Peyer's patch (tissue), 4 donors: Measurements from ENCODE around the gene RAP2A.

Experiments
- POLR2A ChIP-seq, 2 donors: fragments of 450-650 bp; IDR thresholded peaks; one replicate each; pipeline ENCODE4 v1.5.1; 2017; ENCODE audit warnings: antibody characterized with exemption in 2 of 2, mild to moderate bottlenecking in 2 of 2, moderate library complexity in 2 of 2
- TF ChIP-seq, protein P1 (sequence below), 6 experiments: fragments of 450-650 bp in 4 of 6; fragments of 200-600 bp in 2 of 6; sonication (generic) in 1 of 6; IDR thresholded peaks; one replicate each; pipeline ENCODE4 v1.5.1; 2017 to 2019; ENCODE audit warnings: antibody characterized with exemption in 6 of 6, mild to moderate bottlenecking in 3 of 6, moderate library complexity in 1 of 6

DNA sequence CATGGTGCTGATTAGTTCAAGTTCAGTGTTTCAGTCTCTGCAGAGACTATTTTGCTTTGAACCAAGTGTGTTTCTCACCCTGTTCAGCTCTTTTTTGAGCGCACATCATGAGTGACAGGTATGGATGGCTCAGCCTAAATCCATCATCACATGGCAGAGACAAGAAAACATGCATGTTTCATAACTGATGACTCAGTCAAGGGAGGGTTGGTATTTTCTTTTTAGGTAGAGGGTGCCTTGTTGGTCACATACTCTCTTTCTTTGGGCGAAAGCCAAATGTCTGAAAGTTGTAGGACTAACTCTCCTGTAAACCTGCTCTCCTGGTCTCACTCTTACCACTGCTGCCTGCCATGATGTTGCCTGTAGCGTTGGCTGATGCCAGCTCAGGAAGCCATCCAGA lies 48.1 kb upstream of the RAP2A start:
- TF ChIP-seq, protein P1, sequence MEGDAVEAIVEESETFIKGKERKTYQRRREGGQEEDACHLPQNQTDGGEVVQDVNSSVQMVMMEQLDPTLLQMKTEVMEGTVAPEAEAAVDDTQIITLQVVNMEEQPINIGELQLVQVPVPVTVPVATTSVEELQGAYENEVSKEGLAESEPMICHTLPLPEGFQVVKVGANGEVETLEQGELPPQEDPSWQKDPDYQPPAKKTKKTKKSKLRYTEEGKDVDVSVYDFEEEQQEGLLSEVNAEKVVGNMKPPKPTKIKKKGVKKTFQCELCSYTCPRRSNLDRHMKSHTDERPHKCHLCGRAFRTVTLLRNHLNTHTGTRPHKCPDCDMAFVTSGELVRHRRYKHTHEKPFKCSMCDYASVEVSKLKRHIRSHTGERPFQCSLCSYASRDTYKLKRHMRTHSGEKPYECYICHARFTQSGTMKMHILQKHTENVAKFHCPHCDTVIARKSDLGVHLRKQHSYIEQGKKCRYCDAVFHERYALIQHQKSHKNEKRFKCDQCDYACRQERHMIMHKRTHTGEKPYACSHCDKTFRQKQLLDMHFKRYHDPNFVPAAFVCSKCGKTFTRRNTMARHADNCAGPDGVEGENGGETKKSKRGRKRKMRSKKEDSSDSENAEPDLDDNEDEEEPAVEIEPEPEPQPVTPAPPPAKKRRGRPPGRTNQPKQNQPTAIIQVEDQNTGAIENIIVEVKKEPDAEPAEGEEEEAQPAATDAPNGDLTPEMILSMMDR (IDR thresholded peaks at IDR 0.05), result no peak
- no peak for TF ChIP-seq POLR2A (IDR thresholded peaks at IDR 0.05)
